Measurements from ENCODE around the gene SORCS2.

The SORCS2 gene

GRCh38 chr4:7676398-7676922 is 484.1 kb downstream of the SORCS2 start:
- Histone ChIP-seq H3K36me3 (ENCODE audit: control insufficient read depth in 2 of 2, insufficient read depth in 1 of 2, low read length in 2 of 2) (no peaks in the 10 kb centered on the region), H3K4me3 (ENCODE audit: low read depth, low read length) (no peak overlapping the region), H3K9me3 (ENCODE audit: control insufficient read depth, insufficient read depth, low read depth, low read length) (no peaks in the 10 kb centered on the region), H3K27ac (ENCODE audit: extremely low read depth, low read depth, low read length) (no peak overlapping the region), H3K4me1 (ENCODE audit: control insufficient read depth, insufficient read depth, low read length) (no peaks in the 10 kb centered on the region)
- no peak for TF ChIP-seq PRDM2 (tag by site-specific recombination; IDR thresholded peaks at IDR 0.05; ENCODE audit: borderline replicate concordance)
- TF ChIP-seq AEBP2 (tag by site-specific recombination; IDR thresholded peaks at IDR 0.05; ENCODE audit: borderline replicate concordance), result no peak
- no peak for TF ChIP-seq KLF9 (tag by site-specific recombination; IDR thresholded peaks at IDR 0.05; ENCODE audit: low read depth)
- no peak for TF ChIP-seq ATF2 (tag by site-specific recombination; IDR thresholded peaks at IDR 0.05; ENCODE audit: low read depth)
- TF ChIP-seq ZNF660 (tag by site-specific recombination; IDR thresholded peaks at IDR 0.05), result no peak
- no peak for TF ChIP-seq ZNF785 (tag by site-specific recombination; IDR thresholded peaks at IDR 0.05)
- no peak for TF ChIP-seq ZNF239 (tag by site-specific recombination; IDR thresholded peaks at IDR 0.05)
- no peak for TF ChIP-seq ZNF398 (tag by site-specific recombination; IDR thresholded peaks at IDR 0.05)
- TF ChIP-seq SP2 (tag by site-specific recombination; IDR thresholded peaks at IDR 0.05), result no peak
- no peak for TF ChIP-seq ZFP37 (tag by site-specific recombination; IDR thresholded peaks at IDR 0.05)
- TF ChIP-seq ZNF391 (tag by site-specific recombination; IDR thresholded peaks at IDR 0.05; ENCODE audit: borderline replicate concordance, low read depth), result no peak
- CTCF ChIA-PET, result no interaction called here
- POLR2A ChIA-PET, result no interaction called here

- Histone ChIP-seq H3K36me3 (ENCODE audit: control insufficient read depth in 2 of 2, insufficient read depth in 1 of 2, low read length in 2 of 2) (no peaks in the 10 kb centered on the region), H3K4me3 (ENCODE audit: low read depth, low read length) (no peak overlapping the region), H3K9me3 (ENCODE audit: control insufficient read depth, insufficient read depth, low read depth, low read length) (no peaks in the 10 kb centered on the region), H3K4me1 (ENCODE audit: control insufficient read depth, insufficient read depth, low read length) (no peaks in the 10 kb centered on the region), H3K27ac (ENCODE audit: extremely low read depth, low read depth, low read length) (no peak overlapping the region)
- POLR2A ChIA-PET, result no interaction called here
- CTCF ChIA-PET, result no interaction called here
- TF ChIP-seq ZNF658 (tag by site-specific recombination; IDR thresholded peaks at IDR 0.05) (no peak), ZNF2 (tag by site-specific recombination; IDR thresholded peaks at IDR 0.05) (no peak), ZNF501 (tag by site-specific recombination; IDR thresholded peaks at IDR 0.05) (no peak), ZSCAN4 (tag by site-specific recombination; IDR thresholded peaks at IDR 0.05) (no peak), ZBTB20 (tag by site-specific recombination; IDR thresholded peaks at IDR 0.05) (no peak), ZFP37 (tag by site-specific recombination; IDR thresholded peaks at IDR 0.05) (no peak), ZNF777 (tag by site-specific recombination; IDR thresholded peaks at IDR 0.05; ENCODE audit: borderline replicate concordance) (no peak), PRDM10 (tag by site-specific recombination; IDR thresholded peaks at IDR 0.05) (no peak), OVOL3 (tag by site-specific recombination; IDR thresholded peaks at IDR 0.05) (no peak)
These were observed 484.7 kb downstream of the SORCS2 start for GRCh38 chr4:7677086-7677485.

All from HEK293 (cell line).